OCI-LY7 (cell line): ENCODE results near the gene PKLR. TPM values are rescaled to one million over a fixed set of nuclear protein-coding genes. Genes with fewer than 3 reads are reported as not detected.
A peak's percentile ranks its signal among the peaks of the same experiment; 100 is the strongest.

Experiments
- BruUV-seq: library from RNA; stranded (reverse); fragments of 400-500 nt; replicated peaks from 2 replicates; lab custom pipeline; 2021; lab: Mats Ljungman, UMichigan
- CTCF ChIA-PET: fragments of 300-600 bp; sonication (Branson Sonifier 250); formaldehyde crosslinking; loops from one replicate; lab custom pipeline; 2022; ENCODE audit warnings: antibody characterized with exemption; ENCODE audit not compliant: unreplicated experiment; lab: Charles Lee
- POLR2A ChIA-PET: fragments of 300-600 bp; sonication (Branson Sonifier 250); formaldehyde crosslinking; loops from one replicate; lab custom pipeline; 2022; ENCODE audit warnings: antibody characterized with exemption; lab: Charles Lee
- DNase-seq: peaks from one replicate; pipeline ENCODE4 v3.0.0-alpha.2; 2015; ENCODE audit warnings: low spot score
- H2AFZ ChIP-seq: fragments of 200-600 bp; sonication (generic), shearing (Covaris generic); 2 replicates; pipeline ENCODE4 v1.6.1; 2014; ENCODE audit warnings: mild to moderate bottlenecking, antibody characterized with exemption, low read length, moderate library complexity
- H3K27ac ChIP-seq: fragments of 200-600 bp; sonication (generic); 2 replicates; pipeline ENCODE4 v1.5.1; 2014; ENCODE audit warnings: mixed run types, low read depth, mild to moderate bottlenecking, moderate library complexity, low read length, inconsistent platforms; ENCODE audit not compliant: poor library complexity, severe bottlenecking
- H3K36me3 ChIP-seq: fragments of 200-600 bp; sonication (generic); 2 replicates; pipeline ENCODE4 v1.6.1; 2014; ENCODE audit warnings: mild to moderate bottlenecking, antibody characterized with exemption, low read length, moderate library complexity, mixed read lengths; ENCODE audit not compliant: insufficient read depth
- H3K4me1 ChIP-seq: fragments of 200-600 bp; sonication (generic); 2 replicates; pipeline ENCODE4 v1.5.1; 2014; ENCODE audit warnings: mild to moderate bottlenecking, low read length; ENCODE audit not compliant: insufficient read depth, poor library complexity, severe bottlenecking
- H3K4me2 ChIP-seq: fragments of 200-600 bp; sonication (generic); 2 replicates; pipeline ENCODE4 v1.6.1; 2014; ENCODE audit warnings: mild to moderate bottlenecking, low read length
- H3K4me3 ChIP-seq: fragments of 200-600 bp; sonication (generic); 2 replicates; pipeline ENCODE4 v1.5.1; 2014; ENCODE audit warnings: mild to moderate bottlenecking, low read depth, low read length; ENCODE audit not compliant: poor library complexity, severe bottlenecking
- H3K79me2 ChIP-seq: fragments of 200-600 bp; sonication (generic); 2 replicates; pipeline ENCODE4 v1.6.1; 2016; ENCODE audit warnings: low read depth, mild to moderate bottlenecking, low read length, moderate library complexity, mixed read lengths; ENCODE audit not compliant: insufficient read depth
- H3K9me2 ChIP-seq: fragments of 200-600 bp; sonication (generic); 2 replicates; pipeline ENCODE4 v1.6.1; 2016; ENCODE audit warnings: mild to moderate bottlenecking, low read length, mixed read lengths; ENCODE audit not compliant: insufficient read depth
- H3K9me3 ChIP-seq: fragments of 200-600 bp; sonication (generic); 2 replicates; pipeline ENCODE4 v1.6.1; 2014; ENCODE audit warnings: mild to moderate bottlenecking, mixed run types, low read length, mixed read lengths
- H4K20me1 ChIP-seq: fragments of 200-600 bp; sonication (generic); 2 replicates; pipeline ENCODE4 v1.6.1; 2014; ENCODE audit warnings: mild to moderate bottlenecking, antibody characterized with exemption, low read length, moderate library complexity, mixed read lengths; ENCODE audit not compliant: insufficient read depth
- CTCF ChIP-seq: fragments of 200-600 bp; sonication (generic); conservative IDR thresholded peaks from 2 replicates; pipeline ENCODE4 v1.5.1; 2014; ENCODE audit warnings: mild to moderate bottlenecking, antibody characterized with exemption, low read length, moderate library complexity, mixed read lengths
- EZH2phosphoT487 ChIP-seq: fragments of 200-600 bp; sonication (generic); IDR thresholded peaks from 2 replicates; pipeline ENCODE4 v1.6.1; 2018; ENCODE audit warnings: low read depth, borderline replicate concordance, mild to moderate bottlenecking, mixed run types, antibody characterized with exemption, low read length, moderate library complexity, mixed read lengths
- intact Hi-C: fragments of 100-400 bp; cut with micrococcal nuclease; formaldehyde crosslinking; loops from one replicate; pipeline ENCODE4 v1.10.0; 2022; ENCODE audit not compliant: unreplicated experiment
- total RNA-seq, 2 experiments: library from RNA; depleted of rRNA in 1 of 2; stranded (reverse); fragments of >200 nt in 1 of 2; shearing (Covaris generic) in 1 of 2; gene quantifications; 2 replicates each; pipeline ENCODE4 v1.2.3, GENCODE V29; 2014 to 2022

PKLR gene
- total RNA-seq, 2 experiments from 2014 or later = 0.19 to 0.51 TPM

GRCh38 chr1:155261852-155262673 lies 39.2 kb downstream of the PKLR start, which contains the start of gene SCAMP3:
Gene SCAMP3, minus strand, starts transcription at chr1:155262360. Its CDS starts 209 bp downstream, at chr1:155262151.
- Histone ChIP-seq H2AFZ (peak within 1 kb of the TSS; percentile 72), H3K9me2 (no peaks in the 10 kb centered on the region), H3K4me2 (peak within 1 kb of the TSS; percentile 73), H4K20me1 (no peaks in the 10 kb centered on the region), H3K79me2 (peaks cover 19% of the 10 kb centered on the region; the same call in 1 of the 2 replicates), H3K9me3 (no peaks in the 10 kb centered on the region), H3K4me3 (peak within 1 kb of the TSS; percentile 84), H3K27ac (peak within 1 kb of the TSS; percentile 51), H3K36me3 (peaks cover 74% of the 10 kb centered on the region), H3K4me1 (peaks cover 17% of the 10 kb centered on the region)
- BruUV-seq = no TSS peak
- ChIA-PET POLR2A (interaction anchor here (0.6 to 2.3 kb wide), 2 partner anchors 11 to 13 kb away, joined by 8 to 13 read pairs; partner anchors contain the start of gene CLK2), CTCF (interaction anchor here (0.9 to 3.4 kb wide), 2 partner anchors 11 to 69 kb away, joined by 3 to 10 read pairs; no protein-coding TSS in a partner anchor)
- DNase-seq = peak; percentile 96
- intact Hi-C loops = loop anchor here (5.0 kb wide), 1 partner anchor 55 kb away; the partner anchor contains the start of genes MTX1 and THBS3
- TF ChIP-seq CTCF = no peak
- no peak for TF ChIP-seq EZH2phosphoT487

GRCh38 chr1:155261493-155261851 lies 39.8 kb downstream of the PKLR start:
- POLR2A ChIA-PET = interaction anchor here (0.6 to 2.3 kb wide), 3 partner anchors 11 to 55 kb away, joined by 3 to 13 read pairs (median 8); partner anchors contain the start of gene CLK2

More at GRCh38 chr1:155261493-155261851, 39.8 kb downstream of the PKLR start:
- DNase-seq = peak; percentile 57
- Histone ChIP-seq H3K9me2 (no peaks in the 10 kb centered on the region), H3K9me3 (no peaks in the 10 kb centered on the region), H3K79me2 (peaks cover 19% of the 10 kb centered on the region; the same call in 1 of the 2 replicates), H3K4me1 (peaks cover 17% of the 10 kb centered on the region), H3K4me3 (peak overlapping the region; percentile 84), H3K4me2 (peak overlapping the region; percentile 73), H4K20me1 (no peaks in the 10 kb centered on the region), H3K27ac (peak overlapping the region; percentile 51), H3K36me3 (peaks cover 74% of the 10 kb centered on the region), H2AFZ (peak overlapping the region; percentile 72)
- TF ChIP-seq EZH2phosphoT487 (no peak), CTCF (peak; percentile 36; the same call in 1 of the 2 replicates)
- CTCF ChIA-PET = interaction anchor here (0.9 to 3.4 kb wide), 2 partner anchors 10 to 68 kb away, joined by 3 to 10 read pairs; no protein-coding TSS in a partner anchor
- intact Hi-C loops = loop anchor here (5.0 kb wide), 1 partner anchor 54 kb away; the partner anchor contains the start of genes MTX1 and THBS3
- BruUV-seq = no TSS peak
